ENCODE results near the gene RPL36AL.
"Not testable (repeated sequence)": the region's sequence is repeated elsewhere in the genome, so short reads cannot be mapped to it uniquely, and the experiment has no call there.

The RPL36AL gene

GRCh38 chr14:49623941-49624839, 3.8 kb upstream of the RPL36AL start:
- Mint-ChIP-seq H3K27me3 (no peaks in the 10 kb centered on the region), H3K4me3 (peak overlapping the region; percentile 47), H3K9me3 (no peaks in the 10 kb centered on the region), H3K27ac (peak overlapping the region; percentile 22), H3K4me1 (peaks cover 39% of the 10 kb centered on the region), H3K36me3 (peaks cover 15% of the 10 kb centered on the region)
- no peak for ATAC-seq

GRCh38 chr14:49623387-49623786, 3.0 kb upstream of the RPL36AL start:
- H3K27me3 Mint-ChIP-seq, result no peaks in the 10 kb centered on the region
- peaks cover 42% of the 10 kb centered on the region for H3K4me1 Mint-ChIP-seq
- H3K36me3 Mint-ChIP-seq, result peaks cover 22% of the 10 kb centered on the region
- no peak for ATAC-seq
- H3K27ac Mint-ChIP-seq, result peak overlapping the region; percentile 22
- peak overlapping the region; percentile 47 for H3K4me3 Mint-ChIP-seq
- H3K9me3 Mint-ChIP-seq, result no peaks in the 10 kb centered on the region

- H3K4me3 Mint-ChIP-seq, result peak overlapping the region; percentile 100
- no peaks in the 10 kb centered on the region for H3K9me3 Mint-ChIP-seq
- peaks cover 47% of the 10 kb centered on the region for H3K4me1 Mint-ChIP-seq
- peak overlapping the region; percentile 100 for H3K27ac Mint-ChIP-seq
- H3K36me3 Mint-ChIP-seq, result peaks cover 29% of the 10 kb centered on the region
- no peaks in the 10 kb centered on the region for H3K27me3 Mint-ChIP-seq
- no peak for ATAC-seq
These were observed 1.7 kb upstream of the RPL36AL start for GRCh38 chr14:49622022-49622607.

GRCh38 chr14:49621114-49621881, 872 bp upstream of the RPL36AL start:
- peaks cover 32% of the 10 kb centered on the region for H3K36me3 Mint-ChIP-seq
- peak; percentile 77 for ATAC-seq
- peak overlapping the region; percentile 100 for H3K4me3 Mint-ChIP-seq
- peak overlapping the region; percentile 100 for H3K27ac Mint-ChIP-seq
- peaks cover 44% of the 10 kb centered on the region for H3K4me1 Mint-ChIP-seq
- no peaks in the 10 kb centered on the region for H3K27me3 Mint-ChIP-seq
- no peaks in the 10 kb centered on the region for H3K9me3 Mint-ChIP-seq

GRCh38 chr14:49619730-49620129, 696 bp downstream of the RPL36AL start:
- ATAC-seq, result no peak
- Mint-ChIP-seq H3K4me1 (peaks cover 44% of the 10 kb centered on the region), H3K4me3 (peak overlapping the region; percentile 100), H3K9me3 (no peaks in the 10 kb centered on the region), H3K36me3 (peaks cover 37% of the 10 kb centered on the region), H3K27ac (peak overlapping the region; percentile 100), H3K27me3 (no peaks in the 10 kb centered on the region)

- Mint-ChIP-seq H3K4me3 (peak overlapping the region; percentile 100), H3K36me3 (peaks cover 37% of the 10 kb centered on the region), H3K27ac (peak overlapping the region; percentile 100), H3K4me1 (peaks cover 43% of the 10 kb centered on the region)
- not testable (repeated sequence) for H3K27me3 Mint-ChIP-seq, ATAC-seq, H3K9me3 Mint-ChIP-seq
These were observed 1.2 kb downstream of the RPL36AL start for GRCh38 chr14:49619273-49619672.

- Mint-ChIP-seq H3K27ac (peak overlapping the region; percentile 100), H3K4me3 (no peak overlapping the region), H3K4me1 (peaks cover 32% of the 10 kb centered on the region), H3K36me3 (peaks cover 37% of the 10 kb centered on the region), H3K9me3 (no peaks in the 10 kb centered on the region), H3K27me3 (no peaks in the 10 kb centered on the region)
- ATAC-seq, result no peak
These were observed 2.4 kb downstream of the RPL36AL start for GRCh38 chr14:49617852-49618519.

- H3K27me3 Mint-ChIP-seq, result no peaks in the 10 kb centered on the region
These were observed 4.7 kb downstream of the RPL36AL start for GRCh38 chr14:49615776-49616175.

GRCh38 chr14:49614196-49614595, 6.2 kb downstream of the RPL36AL start:
- peaks cover 18% of the 10 kb centered on the region for H3K4me1 Mint-ChIP-seq
- no peak for ATAC-seq
- H3K27ac Mint-ChIP-seq, result peak overlapping the region; percentile 55
- H3K9me3 Mint-ChIP-seq, result no peaks in the 10 kb centered on the region
- no peak overlapping the region for H3K4me3 Mint-ChIP-seq
- H3K36me3 Mint-ChIP-seq, result peaks cover 28% of the 10 kb centered on the region
- H3K27me3 Mint-ChIP-seq, result no peaks in the 10 kb centered on the region

More at GRCh38 chr14:49615776-49616175, 4.7 kb downstream of the RPL36AL start:
- no peak overlapping the region for H3K4me3 Mint-ChIP-seq
- H3K36me3 Mint-ChIP-seq, result peaks cover 35% of the 10 kb centered on the region
- H3K27ac Mint-ChIP-seq, result no peak overlapping the region
- no peak for ATAC-seq
- no peaks in the 10 kb centered on the region for H3K9me3 Mint-ChIP-seq
- peaks cover 20% of the 10 kb centered on the region for H3K4me1 Mint-ChIP-seq

GRCh38 chr14:49612671-49613070, 7.8 kb downstream of the RPL36AL start:
- Mint-ChIP-seq H3K4me1 (peaks cover 5% of the 10 kb centered on the region), H3K27ac (no peak overlapping the region), H3K27me3 (no peaks in the 10 kb centered on the region), H3K4me3 (no peak overlapping the region), H3K9me3 (no peaks in the 10 kb centered on the region), H3K36me3 (peaks cover 15% of the 10 kb centered on the region)
- no peak for ATAC-seq

- Mint-ChIP-seq H3K27me3 (no peaks in the 10 kb centered on the region), H3K4me1 (peaks cover under 1% of the 10 kb centered on the region), H3K27ac (no peak overlapping the region), H3K9me3 (no peaks in the 10 kb centered on the region), H3K36me3 (peaks cover 11% of the 10 kb centered on the region), H3K4me3 (no peak overlapping the region)
- ATAC-seq, result no peak
These were observed 8.2 kb downstream of the RPL36AL start for GRCh38 chr14:49612251-49612650.

GRCh38 chr14:49607583-49607982, 12.8 kb downstream of the RPL36AL start:
- no peak overlapping the region for H3K4me3 Mint-ChIP-seq
- H3K27ac Mint-ChIP-seq, result no peak overlapping the region
- no peaks in the 10 kb centered on the region for H3K4me1 Mint-ChIP-seq
- no peaks in the 10 kb centered on the region for H3K27me3 Mint-ChIP-seq
- no peak for ATAC-seq
- no peaks in the 10 kb centered on the region for H3K9me3 Mint-ChIP-seq
- peaks cover 14% of the 10 kb centered on the region for H3K36me3 Mint-ChIP-seq

- ATAC-seq, result peak; percentile 88
- Mint-ChIP-seq H3K27ac (peak within 1 kb of the TSS; percentile 99), H3K9me3 (no peaks in the 10 kb centered on the region), H3K4me1 (peaks cover 51% of the 10 kb centered on the region), H3K36me3 (no peaks in the 10 kb centered on the region), H3K27me3 (no peaks in the 10 kb centered on the region), H3K4me3 (peak within 1 kb of the TSS; percentile 97)
These were observed 21.7 kb downstream of the RPL36AL start, which contains the start of gene LRR1 for GRCh38 chr14:49598485-49599300. LRR1 (plus strand) TSS chr14:49598940; CDS start chr14:49599021, 81 bp downstream.

GRCh38 chr14:49598189-49598484, 22.3 kb downstream of the RPL36AL start:
- Mint-ChIP-seq H3K9me3 (no peaks in the 10 kb centered on the region), H3K4me1 (peaks cover 55% of the 10 kb centered on the region), H3K27me3 (no peaks in the 10 kb centered on the region), H3K36me3 (no peaks in the 10 kb centered on the region), H3K4me3 (peak overlapping the region; percentile 97), H3K27ac (peak overlapping the region; percentile 99)
- ATAC-seq, result no peak

All from stimulated activated memory B cell treated with anti-CD40 and anti-IgM and Interleukin-4, amounts not matched to agents 10 μg/mL and 1 μg/mL and 100 μg/mL, for 72 hours (primary cell).